ENCODE data around the gene SRRM5.
A peak's percentile ranks its signal among the peaks of the same experiment; 100 is the strongest.

- TF ChIP-seq CTCF (conservative IDR thresholded peaks at IDR 0.05; ENCODE audit: low read depth in 2 of 2) (no peak), EZH2 (IDR thresholded peaks at IDR 0.05; ENCODE audit: low read depth, unreplicated experiment) (no peak), POLR2AphosphoS5 (IDR thresholded peaks at IDR 0.05; ENCODE audit: low read depth) (peak; percentile 44)
Measured at GRCh38 chr19:43623889-43624670, 12.2 kb downstream of the SRRM5 start.
